H1 (cell line): ENCODE data around the gene DOCK1. TPM values are rescaled to one million over a fixed set of nuclear protein-coding genes. Genes with fewer than 3 reads are reported as not detected.

Source experiments
- CBX8 ChIP-seq: fragments of 300-800, 300-1000 bp; sonication (generic); IDR thresholded peaks from 2 replicates; pipeline ENCODE4 v1.7.1; 2016; ENCODE audit warnings: low read depth, low read length, borderline replicate concordance
- CHD7 ChIP-seq: fragments of 300-600 bp; sonication (generic); IDR thresholded peaks from 2 replicates; pipeline ENCODE4 v1.7.1; 2012; ENCODE audit warnings: low read length, moderate library complexity, mild to moderate bottlenecking, inconsistent platforms; ENCODE audit not compliant: insufficient replicate concordance
- JUN ChIP-seq: IDR thresholded peaks from 2 replicates; pipeline ENCODE4 v1.6.1; 2011; ENCODE audit warnings: low read depth, mild to moderate bottlenecking, improper control_type of control experiment, low read length
- KDM4A ChIP-seq: IDR thresholded peaks from one replicate; pipeline ENCODE4 v1.7.1; 2012; ENCODE audit warnings: low read depth, mild to moderate bottlenecking, moderate library complexity, low read length, inconsistent platforms; ENCODE audit not compliant: severe bottlenecking
- SIRT6 ChIP-seq: IDR thresholded peaks from one replicate; pipeline ENCODE4 v1.7.1; 2012; ENCODE audit warnings: low read length, inconsistent platforms
- TCF12 ChIP-seq: IDR thresholded peaks from 2 replicates; pipeline ENCODE4 v1.6.1; 2011; ENCODE audit warnings: low read depth, mild to moderate bottlenecking, low read length
- TEAD4 ChIP-seq: IDR thresholded peaks from 2 replicates; pipeline ENCODE4 v1.6.1; 2012; ENCODE audit warnings: low read depth, low read length, inconsistent platforms, mixed read lengths
- polyA plus RNA-seq, 7 experiments: library from polyadenylated mRNA; depleted of rRNA in 3 of 7; stranded (reverse) in 5 of 7; unstranded in 2 of 7; fragments of >200 nt in 5 of 7; fragments of 200-250 nt in 2 of 7; gene quantifications; 1 replicate in 5 of 7; 2 replicates in 1 of 7; 4 replicates in 1 of 7; pipeline versions ENCODE4 v1.2.1 to v1.2.3, GENCODE V29; 2011 to 2013; ENCODE audit warnings: missing spikeins in 2 of 7, mixed read lengths in 2 of 7
- total RNA-seq: library from RNA; stranded (reverse); fragmentation: NEBNext Ultra II Directional; extraction: Animal tissue kit (Norgen Biotek cat#: 25700); gene quantifications from 2 replicates; pipeline ENCODE4 v1.2.1, GENCODE V29; 2021

DOCK1 gene
- total and polyA plus RNA-seq, 2 of the 8 experiments (the other 6 are each of a cell fraction or from before 2014, with no cell fraction given): 11.6 to 53.0 TPM

- TF ChIP-seq CHD7 (no peak), TCF12 (no peak), JUN (no peak), SIRT6 (no peak), CBX8 (no peak), TEAD4 (no peak), KDM4A (no peak)
- TF ChIP-seq, all 59 proteins: peak for 0
Observed at GRCh38 chr10:127017541-127018297, 112.5 kb downstream of the DOCK1 start (continued).
